ENCODE results near the gene KLHL40.

Gene KLHL40

GRCh38 chr3:42658091-42658770 is 27.1 kb upstream of the KLHL40 start:
- DNase-seq, result no peak

- no peak for DNase-seq
These were observed 26.5 kb upstream of the KLHL40 start for GRCh38 chr3:42658771-42659390.

DNA sequence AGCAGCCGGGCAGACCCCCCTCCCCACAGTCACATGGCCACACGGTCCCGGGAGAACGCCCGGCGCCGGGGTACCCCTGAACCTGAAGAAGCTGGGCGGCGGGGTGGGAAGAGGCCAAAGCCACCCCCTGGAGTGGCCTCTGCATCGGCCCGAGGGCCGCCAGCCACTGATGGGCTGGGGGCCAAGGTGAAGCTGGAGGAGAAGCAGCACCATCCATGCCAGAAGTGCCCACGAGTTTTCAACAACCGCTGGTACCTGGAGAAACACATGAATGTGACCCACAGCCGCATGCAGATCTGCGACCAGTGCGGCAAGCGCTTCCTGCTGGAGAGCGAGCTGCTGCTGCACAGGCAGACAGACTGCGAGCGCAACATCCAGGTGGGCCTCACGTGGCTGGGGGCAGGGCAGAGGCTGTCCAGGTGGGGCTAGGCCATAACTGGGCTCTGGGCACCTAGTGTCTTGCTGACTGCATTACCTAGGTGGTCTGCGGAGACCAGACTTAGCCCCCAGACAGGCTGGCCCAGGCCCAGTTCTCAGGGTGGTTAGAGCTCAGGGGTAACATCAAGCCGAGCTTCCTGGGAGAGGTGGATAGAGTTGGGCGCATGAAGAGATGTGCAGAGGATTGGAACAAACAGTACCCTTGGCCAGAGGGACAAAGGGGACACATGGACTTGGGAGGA is 25.7 kb upstream of the KLHL40 start:
- DNase-seq, result no peak

DNA sequence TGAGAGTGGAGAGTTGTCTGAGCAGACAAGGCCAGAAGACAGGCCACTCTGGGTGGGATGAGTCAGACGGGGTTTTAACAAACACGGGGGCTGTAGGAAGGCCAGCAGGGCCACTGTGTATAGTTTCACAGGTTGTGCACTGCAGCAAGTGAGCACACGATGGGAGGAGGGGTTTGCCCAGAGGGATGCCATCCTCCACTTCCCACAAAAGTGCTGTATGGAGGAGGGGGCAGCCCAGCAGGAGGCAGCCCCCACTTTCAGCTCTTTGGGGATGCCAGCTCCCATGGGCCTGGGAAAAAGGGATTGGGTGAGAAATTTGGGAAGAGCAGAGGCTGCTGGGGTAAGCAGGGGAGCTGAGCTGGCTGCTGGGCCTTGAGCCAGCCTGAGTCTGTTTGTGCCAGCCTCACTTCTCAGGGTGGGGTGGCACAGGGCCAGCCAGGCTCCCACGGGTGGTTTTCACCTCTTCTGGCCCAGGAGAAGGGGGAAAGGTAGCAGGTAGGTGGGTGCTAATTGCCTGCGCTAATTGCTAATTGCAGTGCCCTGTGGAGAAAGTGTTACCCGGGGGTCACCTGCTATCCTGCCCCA is 25.1 kb upstream of the KLHL40 start:
- no peak for DNase-seq

- no peak for DNase-seq
These were observed 24.4 kb upstream of the KLHL40 start for GRCh38 chr3:42660898-42661297.

- DNase-seq, result no peak
These were observed 23.7 kb upstream of the KLHL40 start for GRCh38 chr3:42661593-42662022.

DNA sequence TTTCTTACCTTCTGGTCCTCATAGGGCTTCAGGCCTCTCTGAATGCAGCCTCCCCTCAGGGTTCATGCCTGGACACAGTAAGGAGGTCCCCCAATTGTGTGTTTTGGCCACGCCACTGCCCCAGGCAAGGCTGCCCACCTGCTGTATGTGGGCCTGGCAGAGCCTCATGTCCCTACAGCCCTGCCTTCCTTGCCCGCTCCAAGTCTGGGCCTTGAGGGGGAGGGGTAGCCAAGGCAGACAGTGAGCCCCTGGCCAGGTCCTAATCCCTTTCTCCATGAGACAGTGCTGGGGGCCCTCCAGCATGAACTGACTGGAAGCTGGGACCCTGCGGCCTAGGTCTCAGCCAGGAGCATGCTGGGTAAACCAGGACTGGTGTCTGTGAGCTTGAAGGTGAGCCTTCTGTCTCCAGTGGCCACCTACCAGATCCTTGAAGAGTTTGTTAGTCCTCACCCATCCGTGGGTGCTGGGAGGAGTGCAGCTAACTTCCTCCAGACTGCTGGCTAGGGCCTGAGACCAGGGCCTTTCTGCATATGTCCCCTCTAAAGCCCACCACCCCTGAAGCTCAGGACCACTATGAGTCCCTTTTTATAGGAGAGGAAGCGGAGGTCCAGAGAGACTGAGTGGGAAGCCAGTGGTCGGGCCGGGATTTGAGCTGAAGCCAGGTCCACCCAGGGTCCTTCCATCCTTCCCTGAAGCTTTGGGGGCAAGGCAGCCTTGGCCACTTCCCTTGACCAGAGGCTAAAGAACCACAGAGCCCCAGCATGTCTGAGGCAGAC is 23.1 kb upstream of the KLHL40 start:
- no peak for DNase-seq

DNA sequence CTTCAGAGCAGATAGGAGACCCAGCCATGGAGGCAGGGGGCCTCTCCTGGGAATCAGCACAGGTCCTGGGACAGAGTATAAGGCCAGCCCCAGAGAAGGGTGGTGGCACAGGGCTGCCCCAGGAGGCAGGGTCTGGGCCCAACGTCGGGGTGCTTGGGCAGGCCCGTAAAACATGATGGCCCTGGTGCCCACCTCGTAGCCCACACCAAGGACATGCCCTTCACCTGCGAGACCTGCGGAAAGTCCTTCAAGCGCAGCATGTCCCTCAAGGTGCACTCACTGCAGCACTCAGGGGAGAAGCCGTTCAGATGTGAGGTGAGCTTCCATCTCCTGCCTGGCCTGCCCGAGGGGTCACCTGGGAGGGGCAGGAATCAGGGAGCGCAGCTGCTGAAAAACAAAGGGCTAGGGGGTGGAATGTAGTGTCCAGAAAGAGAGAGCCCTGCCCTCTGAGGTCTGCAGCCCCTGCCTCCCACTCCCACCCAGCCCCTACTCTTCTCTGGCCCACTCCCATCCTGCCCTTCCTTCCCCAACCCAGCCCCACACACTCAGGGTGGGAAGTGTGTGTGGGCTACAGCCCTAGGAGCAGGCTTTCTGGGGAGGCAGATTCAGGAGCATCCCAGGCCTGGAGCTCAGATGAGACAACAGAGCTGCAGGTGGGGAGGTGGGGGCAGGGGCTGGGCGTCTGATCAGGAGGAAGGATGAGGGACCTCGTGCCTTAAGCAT is 22.4 kb upstream of the KLHL40 start:
- DNase-seq, result no peak

GRCh38 chr3:42663581-42664437 is 21.5 kb upstream of the KLHL40 start:
- no peak for DNase-seq

GRCh38 chr3:42664438-42664803 is 20.9 kb upstream of the KLHL40 start:
- DNase-seq, result no peak

DNA sequence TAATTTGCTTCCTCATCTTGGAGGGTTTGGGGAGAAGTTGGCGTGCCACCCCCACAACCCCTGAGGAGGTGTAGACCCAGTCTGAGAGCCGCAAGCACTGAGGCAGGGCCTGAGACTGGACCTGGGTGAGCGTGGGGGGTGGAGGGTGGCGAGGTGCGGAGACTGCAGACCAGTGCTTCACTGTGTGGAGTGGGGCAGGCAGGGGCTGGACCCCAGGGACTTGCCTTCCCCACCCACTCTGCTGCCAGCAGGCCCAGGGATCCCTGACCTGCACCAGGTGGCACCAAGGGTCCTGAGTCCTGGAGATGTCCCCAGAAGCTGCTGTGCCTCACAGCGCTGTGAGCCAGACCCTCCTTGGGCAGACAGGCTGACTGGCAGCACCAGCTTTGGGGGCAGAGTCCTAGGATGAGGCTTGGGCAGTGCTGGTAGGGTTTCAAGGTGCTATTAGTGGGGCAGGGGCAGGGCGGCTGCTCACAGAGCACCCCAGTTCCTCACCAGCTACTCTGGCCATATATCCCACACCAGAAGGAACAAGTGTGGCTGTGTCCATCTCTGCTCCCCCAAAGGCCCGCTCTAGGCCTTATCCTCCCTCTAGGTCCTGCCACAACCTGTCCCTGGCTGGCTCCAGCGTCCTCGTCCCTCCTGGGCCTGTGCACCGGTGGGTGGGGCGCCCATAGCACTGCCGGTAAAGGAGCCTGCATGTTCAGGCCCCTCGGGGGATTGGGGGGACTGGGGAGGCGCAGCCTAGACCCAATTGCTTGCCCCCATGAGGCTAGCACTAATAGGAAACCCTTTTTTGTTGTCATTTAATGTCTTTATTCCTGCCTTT is 20.1 kb upstream of the KLHL40 start:
- DNase-seq, result no peak

DNA sequence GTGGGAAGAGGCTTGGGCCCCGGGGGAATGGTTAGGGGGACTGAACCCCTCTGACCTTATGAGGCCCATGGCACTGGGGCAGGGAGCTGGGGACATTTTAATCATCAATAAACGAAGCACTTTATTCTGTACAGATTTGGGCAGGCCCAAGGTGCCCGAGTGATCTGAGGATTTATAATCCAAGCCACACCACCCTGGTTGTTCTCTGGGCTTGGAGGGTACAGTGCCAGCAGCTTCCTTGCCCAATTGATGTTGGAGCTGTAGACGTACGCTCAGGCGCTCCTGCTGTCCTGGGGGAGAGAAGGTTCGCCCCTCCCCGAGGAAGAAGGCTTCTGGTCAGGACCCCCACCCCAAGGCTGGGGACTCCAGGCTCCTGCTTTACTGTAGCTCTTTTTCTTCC is 19.3 kb upstream of the KLHL40 start:
- no peak for DNase-seq

GRCh38 chr3:42666577-42666998 is 18.7 kb upstream of the KLHL40 start:
- DNase-seq, result no peak

- DNase-seq, result no peak
These were observed 18.2 kb upstream of the KLHL40 start for GRCh38 chr3:42667096-42667522.

- DNase-seq, result no peak
These were observed 17.6 kb upstream of the KLHL40 start for GRCh38 chr3:42667523-42668412.

GRCh38 chr3:42668413-42668760 is 16.9 kb upstream of the KLHL40 start:
- DNase-seq, result no peak

- DNase-seq, result no peak
These were observed 16.5 kb upstream of the KLHL40 start for GRCh38 chr3:42668793-42669217.

DNA sequence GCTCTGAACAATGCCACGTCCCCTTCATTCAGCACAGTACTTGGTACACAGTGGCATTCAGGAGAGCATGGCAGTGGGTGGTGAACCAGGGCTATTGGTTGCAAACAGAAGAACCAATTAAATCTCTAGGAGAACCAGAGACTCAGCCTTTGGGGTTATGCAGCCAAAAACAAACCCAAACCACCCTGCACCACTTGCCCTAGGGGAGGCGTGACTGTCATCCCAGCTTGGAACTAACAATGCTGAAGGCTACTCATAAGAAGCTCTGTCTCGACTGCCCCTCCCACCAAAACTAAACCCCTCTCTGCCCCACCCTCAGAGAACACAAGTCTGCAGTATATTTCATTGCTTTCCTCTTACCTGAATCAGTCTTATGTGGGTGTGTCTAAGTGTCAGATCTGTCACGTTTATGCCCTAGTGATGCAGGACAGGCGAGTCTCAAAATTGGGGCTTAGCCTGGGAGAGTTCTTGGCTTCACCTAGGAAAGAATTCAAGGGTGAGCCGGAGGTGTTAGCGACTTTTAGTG is 15.2 kb upstream of the KLHL40 start:
- no peak for DNase-seq

GRCh38 chr3:42670670-42671069 is 14.7 kb upstream of the KLHL40 start:
- no peak for DNase-seq

Data from CD4-positive, alpha-beta T cell treated with Interleukin-12 subunit alpha and Interleukin-12 subunit beta, for 1 hour (primary cell).